ENCODE results near the gene SLF2.

The SLF2 gene

GRCh38 chr10:100907175-100907574, 5.6 kb upstream of the SLF2 start:
- no peak for DNase-seq

- DNase-seq = no peak
Observed at GRCh38 chr10:100907773-100908363, 4.9 kb upstream of the SLF2 start.

GRCh38 chr10:100908378-100908777, 4.4 kb upstream of the SLF2 start:
- no peak for DNase-seq

GRCh38 chr10:100909501-100910263, 3.1 kb upstream of the SLF2 start:
- no peak for DNase-seq

- no peak for DNase-seq
Observed at GRCh38 chr10:100911472-100911871, 1.3 kb upstream of the SLF2 start.

- no peak for DNase-seq
Observed at GRCh38 chr10:100912013-100912604, 654 bp upstream of the SLF2 start.

- DNase-seq = no peak
Observed at GRCh38 chr10:100913470-100913865, 705 bp downstream of the SLF2 start.

GRCh38 chr10:100917071-100917470, 4.3 kb downstream of the SLF2 start:
- no peak for DNase-seq

GRCh38 chr10:100923580-100923979, 10.8 kb downstream of the SLF2 start:
- no peak for DNase-seq

GRCh38 chr10:100927266-100927665, 14.5 kb downstream of the SLF2 start:
- DNase-seq = no peak

- no peak for DNase-seq
Observed at GRCh38 chr10:100928039-100928438, 15.3 kb downstream of the SLF2 start.

- DNase-seq = no peak
Observed at GRCh38 chr10:100930368-100930767, 17.6 kb downstream of the SLF2 start.

GRCh38 chr10:100934084-100934659, 21.4 kb downstream of the SLF2 start:
- no peak for DNase-seq

GRCh38 chr10:100939763-100940344, 27.1 kb downstream of the SLF2 start:
- DNase-seq = no peak

GRCh38 chr10:100942229-100942628, 29.5 kb downstream of the SLF2 start:
- DNase-seq = no peak

GRCh38 chr10:100943508-100943907, 30.7 kb downstream of the SLF2 start:
- no peak for DNase-seq

GRCh38 chr10:100945754-100946153, 33.0 kb downstream of the SLF2 start:
- no peak for DNase-seq

GRCh38 chr10:100948916-100949315, 36.2 kb downstream of the SLF2 start:
- DNase-seq = no peak

GRCh38 chr10:100960251-100960650, 47.5 kb downstream of the SLF2 start:
- DNase-seq = no peak

- DNase-seq = no peak
Observed at GRCh38 chr10:100962351-100963080, 49.8 kb downstream of the SLF2 start.

- no peak for DNase-seq
Observed at GRCh38 chr10:100963826-100964225, 51.1 kb downstream of the SLF2 start.

GRCh38 chr10:100965820-100966219, 53.1 kb downstream of the SLF2 start:
- DNase-seq = no peak

- no peak for DNase-seq
Observed at GRCh38 chr10:100966887-100967286, 54.1 kb downstream of the SLF2 start.
